GM12801 (cell line): ENCODE results near the gene KIAA1586.

Experiments used
- TF ChIP-seq, protein P1 (sequence below): IDR thresholded peaks from one replicate; pipeline ENCODE4 v1.5.1; 2011; ENCODE audit warnings: control low read depth; ENCODE audit not compliant: insufficient read length; ENCODE audit errors: extremely low read depth

Gene KIAA1586

DNA sequence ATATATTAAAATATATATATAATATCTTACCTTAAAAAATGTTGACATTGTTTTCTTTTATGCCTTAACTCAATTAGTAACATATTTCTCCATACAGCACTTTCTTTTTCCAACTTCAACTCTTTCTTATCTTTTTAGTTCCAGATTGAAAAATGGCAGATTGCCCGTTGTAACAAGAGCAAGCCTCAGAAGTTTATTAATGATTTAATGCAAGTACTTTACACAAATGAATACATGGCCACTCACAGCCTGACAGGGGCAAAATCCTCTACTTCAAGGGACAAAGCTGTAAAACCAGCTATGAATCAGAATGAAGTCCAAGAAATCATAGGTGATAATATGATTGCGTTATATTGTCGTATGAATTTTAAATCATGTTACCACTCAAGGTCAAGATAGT, 29.4 kb upstream of the KIAA1586 start:
- TF ChIP-seq, protein P1, sequence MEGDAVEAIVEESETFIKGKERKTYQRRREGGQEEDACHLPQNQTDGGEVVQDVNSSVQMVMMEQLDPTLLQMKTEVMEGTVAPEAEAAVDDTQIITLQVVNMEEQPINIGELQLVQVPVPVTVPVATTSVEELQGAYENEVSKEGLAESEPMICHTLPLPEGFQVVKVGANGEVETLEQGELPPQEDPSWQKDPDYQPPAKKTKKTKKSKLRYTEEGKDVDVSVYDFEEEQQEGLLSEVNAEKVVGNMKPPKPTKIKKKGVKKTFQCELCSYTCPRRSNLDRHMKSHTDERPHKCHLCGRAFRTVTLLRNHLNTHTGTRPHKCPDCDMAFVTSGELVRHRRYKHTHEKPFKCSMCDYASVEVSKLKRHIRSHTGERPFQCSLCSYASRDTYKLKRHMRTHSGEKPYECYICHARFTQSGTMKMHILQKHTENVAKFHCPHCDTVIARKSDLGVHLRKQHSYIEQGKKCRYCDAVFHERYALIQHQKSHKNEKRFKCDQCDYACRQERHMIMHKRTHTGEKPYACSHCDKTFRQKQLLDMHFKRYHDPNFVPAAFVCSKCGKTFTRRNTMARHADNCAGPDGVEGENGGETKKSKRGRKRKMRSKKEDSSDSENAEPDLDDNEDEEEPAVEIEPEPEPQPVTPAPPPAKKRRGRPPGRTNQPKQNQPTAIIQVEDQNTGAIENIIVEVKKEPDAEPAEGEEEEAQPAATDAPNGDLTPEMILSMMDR = no peak

GRCh38 chr6:57017841-57018240, 28.7 kb upstream of the KIAA1586 start:
- TF ChIP-seq, protein P1 = no peak

DNA sequence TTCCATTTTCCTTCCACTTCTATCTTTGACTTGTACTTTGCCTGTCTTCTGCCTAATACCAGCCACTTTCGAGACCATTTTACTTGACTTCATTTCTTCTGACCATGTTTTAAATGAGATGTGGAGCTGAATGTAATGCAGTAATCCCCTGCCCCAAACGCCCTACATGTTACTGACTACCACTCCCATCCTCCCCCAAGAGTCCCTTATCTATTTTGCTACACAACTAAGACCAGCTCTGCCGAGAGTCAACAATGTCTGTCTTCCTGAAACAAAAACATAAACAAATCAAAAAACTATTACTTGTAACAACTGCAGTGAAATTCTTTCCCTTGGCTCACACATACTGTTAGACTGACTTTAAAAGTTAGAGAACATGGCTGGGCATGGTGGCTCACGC, 27.1 kb upstream of the KIAA1586 start:
- TF ChIP-seq, protein P1 = no peak

- TF ChIP-seq, protein P1 = no peak
Measured at GRCh38 chr6:57021086-57021720, 25.3 kb upstream of the KIAA1586 start.

GRCh38 chr6:57024321-57024720, 22.2 kb upstream of the KIAA1586 start:
- TF ChIP-seq, protein P1 = no peak

GRCh38 chr6:57024775-57025174, 21.7 kb upstream of the KIAA1586 start:
- TF ChIP-seq, protein P1 = no peak

DNA sequence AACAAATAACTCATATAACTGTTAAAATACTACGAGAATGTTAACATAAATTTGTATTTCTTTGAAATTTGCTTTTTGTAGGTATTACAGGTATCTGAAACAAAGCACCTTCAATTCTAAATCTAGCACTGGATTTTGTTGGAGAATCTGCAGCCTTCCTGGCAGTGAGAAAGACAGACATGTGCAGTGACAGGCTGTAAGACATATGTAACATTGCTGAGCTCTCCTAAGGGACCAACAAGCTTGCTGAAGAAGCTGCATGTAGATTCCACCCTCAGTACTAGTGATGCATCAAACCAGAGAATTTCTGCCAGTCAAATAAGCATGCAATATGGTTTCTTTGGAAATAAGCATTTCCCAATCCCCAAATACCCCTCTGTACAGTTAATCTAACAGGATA, 20.5 kb upstream of the KIAA1586 start:
- TF ChIP-seq, protein P1 = no peak

GRCh38 chr6:57027301-57027700, 19.2 kb upstream of the KIAA1586 start:
- TF ChIP-seq, protein P1 = no peak
